CD4-positive, CD25-positive, alpha-beta regulatory T cell (primary cell): ENCODE measurements around the gene PTPRN2. TPM values are rescaled to one million over a fixed set of nuclear protein-coding genes. Genes with fewer than 3 reads are reported as not detected.
"Not testable (repeated sequence)": the region's sequence is repeated elsewhere in the genome, so short reads cannot be mapped to it uniquely, and the experiment has no call there.

Source experiments
- ATAC-seq, 2 donors: fragments of 150-1000 bp; cut with Tn5 transposase; one replicate each; pipeline ENCODE4 v1.10.0; 2021; ENCODE audit warnings: low read depth in 2 of 2, moderate number of reproducible peaks in 2 of 2, moderate library complexity in 1 of 2
- DNase-seq, 3 donors: peaks; one replicate each; pipeline versions ENCODE4 v3.0.0 to v3.0.0-alpha.2; 2012 to 2022; ENCODE audit warnings: mixed read lengths in 1 of 3
- H3K27ac ChIP-seq: one replicate; pipeline ENCODE4 v1.7.0; 2013; ENCODE audit warnings: mild to moderate bottlenecking, low read length; ENCODE audit not compliant: insufficient read depth, poor library complexity, severe bottlenecking
- H3K27me3 ChIP-seq: one replicate; pipeline ENCODE4 v1.7.0; 2013; ENCODE audit warnings: low read length; ENCODE audit not compliant: control insufficient read depth, insufficient read depth
- H3K36me3 ChIP-seq: one replicate; pipeline ENCODE4 v1.7.0; 2013; ENCODE audit warnings: mild to moderate bottlenecking, low read length, moderate library complexity; ENCODE audit not compliant: control insufficient read depth, insufficient read depth
- H3K4me1 ChIP-seq: 2 replicates; pipeline ENCODE4 v1.7.0; 2013; ENCODE audit warnings: mild to moderate bottlenecking, low read length; ENCODE audit not compliant: insufficient read depth, control insufficient read depth, poor library complexity, severe bottlenecking
- H3K4me3 ChIP-seq: one replicate; pipeline ENCODE4 v1.7.0; 2013; ENCODE audit warnings: low read depth, mild to moderate bottlenecking, low read length, moderate library complexity
- H3K9me3 ChIP-seq, 2 experiments: 1 replicate in 1 of 2; 2 replicates in 1 of 2; pipeline ENCODE4 v1.7.0; 2013; ENCODE audit warnings: low read length in 2 of 2, mild to moderate bottlenecking in 1 of 2, moderate library complexity in 1 of 2; ENCODE audit not compliant: control insufficient read depth in 2 of 2
- H3K27ac Mint-ChIP-seq, 3 donors: one replicate each; pipeline ENCODE4 v1.8.0; 2020 to 2022; ENCODE audit warnings: mild to moderate bottlenecking in 3 of 3, mixed read lengths in 3 of 3, moderate library complexity in 2 of 3
- H3K27me3 Mint-ChIP-seq: one replicate; pipeline ENCODE4 v1.8.0; 2022; ENCODE audit warnings: mild to moderate bottlenecking, mixed read lengths
- H3K36me3 Mint-ChIP-seq: one replicate; pipeline ENCODE4 v1.8.0; 2020; ENCODE audit warnings: mixed read lengths
- H3K4me1 Mint-ChIP-seq, 4 donors: one replicate each; pipeline ENCODE4 v1.8.0; 2020 to 2022; ENCODE audit warnings: mixed read lengths in 4 of 4, mild to moderate bottlenecking in 1 of 4
- H3K4me3 Mint-ChIP-seq, 4 donors: one replicate each; pipeline ENCODE4 v1.8.0; 2020 to 2022; ENCODE audit warnings: mild to moderate bottlenecking in 4 of 4, mixed read lengths in 4 of 4, moderate library complexity in 3 of 4
- H3K9me3 Mint-ChIP-seq, 7 donors: one replicate each; pipeline ENCODE4 v1.8.0; 2020 to 2022; ENCODE audit warnings: mixed read lengths in 7 of 7, mild to moderate bottlenecking in 3 of 7, moderate library complexity in 2 of 7
- polyA plus RNA-seq, 4 donors: library from polyadenylated mRNA; unstranded; fragments of 300-500 nt; fragmentation: Illumina TruSeq; gene quantifications; one replicate each; pipeline ENCODE4 v1.2.3, GENCODE V29; 2021
- total RNA-seq: library from RNA; stranded (reverse); gene quantifications from one replicate; pipeline ENCODE4 v1.2.3, GENCODE V29; 2022

PTPRN2 gene
- total and polyA plus RNA-seq, 5 donors from 2014 or later: 1.6 to 4.7 (median 2.7) TPM

- Histone ChIP-seq H3K4me1 (no peaks in the 10 kb centered on the region), H3K9me3 (peaks cover 0 to 1% of the 10 kb centered on the region in 2 experiments), H3K27ac (no peak overlapping the region), H3K4me3 (no peak overlapping the region), H3K27me3 (no peaks in the 10 kb centered on the region), H3K36me3 (no peaks in the 10 kb centered on the region)
- Mint-ChIP-seq H3K27ac (no peak overlapping the region), H3K4me1 (no peaks in the 10 kb centered on the region), H3K36me3 (no peaks in the 10 kb centered on the region), H3K27me3 (no peaks in the 10 kb centered on the region), H3K9me3 (peaks cover 0 to 8% (median 3%) of the 10 kb centered on the region in 7 donors), H3K4me3 (no peak overlapping the region)
- ATAC-seq (no peak), DNase-seq (no peak)
Measured at GRCh38 chr7:158420591-158421340, 166.9 kb downstream of the PTPRN2 start.

GRCh38 chr7:158419238-158419785 lies 168.3 kb downstream of the PTPRN2 start:
- no peak for DNase-seq
- Histone ChIP-seq H3K27ac (no peak overlapping the region), H3K4me3 (no peak overlapping the region), H3K27me3 (no peaks in the 10 kb centered on the region), H3K36me3 (no peaks in the 10 kb centered on the region), H3K9me3 (peaks cover 0 to 1% of the 10 kb centered on the region in 2 experiments), H3K4me1 (no peaks in the 10 kb centered on the region)
- H3K36me3 Mint-ChIP-seq: no peaks in the 10 kb centered on the region
- H3K4me1 Mint-ChIP-seq: no peaks in the 10 kb centered on the region
- H3K4me3 Mint-ChIP-seq: no peak overlapping the region
- peaks cover 0 to 11% (median 3%) of the 10 kb centered on the region in 7 donors for H3K9me3 Mint-ChIP-seq
- no peak overlapping the region for H3K27ac Mint-ChIP-seq
- no peaks in the 10 kb centered on the region for H3K27me3 Mint-ChIP-seq
- ATAC-seq: no peak

GRCh38 chr7:158418395-158418794 lies 169.2 kb downstream of the PTPRN2 start:
- H3K9me3 Mint-ChIP-seq: peaks cover 0 to 12% (median 3%) of the 10 kb centered on the region in 7 donors
- H3K9me3 ChIP-seq, ATAC-seq, DNase-seq, H3K36me3 ChIP-seq, H3K27ac ChIP-seq, H3K4me3 ChIP-seq, H3K4me1 Mint-ChIP-seq, H3K36me3 Mint-ChIP-seq, H3K4me1 ChIP-seq, H3K4me3 Mint-ChIP-seq, H3K27me3 Mint-ChIP-seq, H3K27me3 ChIP-seq: not testable (repeated sequence)
- peak overlapping the region in 1 of 3 donors; percentile 59 for H3K27ac Mint-ChIP-seq

- H3K27me3 ChIP-seq: no peaks in the 10 kb centered on the region
- no peak for DNase-seq
- no peaks in the 10 kb centered on the region for H3K36me3 ChIP-seq
- no peaks in the 10 kb centered on the region for H3K4me1 Mint-ChIP-seq
- H3K9me3 ChIP-seq: peaks cover 0 to 1% of the 10 kb centered on the region in 2 experiments
- no peak overlapping the region for H3K27ac ChIP-seq
- H3K4me3 ChIP-seq: no peak overlapping the region
- H3K27ac Mint-ChIP-seq: no peak overlapping the region
- H3K36me3 Mint-ChIP-seq: no peaks in the 10 kb centered on the region
- no peak for ATAC-seq
- H3K4me3 Mint-ChIP-seq: no peak overlapping the region
- no peaks in the 10 kb centered on the region for H3K4me1 ChIP-seq
- no peaks in the 10 kb centered on the region for H3K27me3 Mint-ChIP-seq
- H3K9me3 Mint-ChIP-seq: peaks cover 0 to 12% (median 3%) of the 10 kb centered on the region in 7 donors
Measured at GRCh38 chr7:158416283-158416933, 171.2 kb downstream of the PTPRN2 start.

- Mint-ChIP-seq H3K4me3 (no peak overlapping the region), H3K27me3 (no peaks in the 10 kb centered on the region), H3K27ac (no peak overlapping the region), H3K9me3 (peaks cover 0 to 12% (median 3%) of the 10 kb centered on the region in 7 donors), H3K36me3 (no peaks in the 10 kb centered on the region), H3K4me1 (no peaks in the 10 kb centered on the region)
- ATAC-seq (no peak), DNase-seq (no peak)
- H3K9me3 ChIP-seq: peaks cover 0 to 1% of the 10 kb centered on the region in 2 experiments
- no peak overlapping the region for H3K4me3 ChIP-seq
- no peaks in the 10 kb centered on the region for H3K27me3 ChIP-seq
- H3K36me3 ChIP-seq: no peaks in the 10 kb centered on the region
- no peaks in the 10 kb centered on the region for H3K4me1 ChIP-seq
- H3K27ac ChIP-seq: no peak overlapping the region
Measured at GRCh38 chr7:158415316-158415715, 172.3 kb downstream of the PTPRN2 start.

GRCh38 chr7:158414486-158414961 lies 173.1 kb downstream of the PTPRN2 start:
- H3K9me3 Mint-ChIP-seq: peaks cover 0 to 12% (median 3%) of the 10 kb centered on the region in 7 donors
- Histone ChIP-seq H3K27ac (no peak overlapping the region), H3K36me3 (no peaks in the 10 kb centered on the region), H3K4me1 (no peaks in the 10 kb centered on the region), H3K9me3 (peaks cover 0 to 1% of the 10 kb centered on the region in 2 experiments), H3K27me3 (no peaks in the 10 kb centered on the region), H3K4me3 (no peak overlapping the region)
- no peak overlapping the region for H3K27ac Mint-ChIP-seq
- no peaks in the 10 kb centered on the region for H3K36me3 Mint-ChIP-seq
- H3K27me3 Mint-ChIP-seq: no peaks in the 10 kb centered on the region
- DNase-seq: no peak
- ATAC-seq: no peak
- H3K4me1 Mint-ChIP-seq: no peaks in the 10 kb centered on the region
- no peak overlapping the region for H3K4me3 Mint-ChIP-seq

GRCh38 chr7:158414002-158414401 lies 173.6 kb downstream of the PTPRN2 start:
- Mint-ChIP-seq H3K27me3 (no peaks in the 10 kb centered on the region), H3K4me3 (no peak overlapping the region), H3K27ac (peak overlapping the region in 1 of 3 donors; percentile 67), H3K9me3 (peaks cover 0 to 12% (median 3%) of the 10 kb centered on the region in 7 donors), H3K4me1 (no peaks in the 10 kb centered on the region), H3K36me3 (no peaks in the 10 kb centered on the region)
- Histone ChIP-seq H3K36me3 (no peaks in the 10 kb centered on the region), H3K27me3 (no peaks in the 10 kb centered on the region), H3K4me3 (no peak overlapping the region), H3K4me1 (no peaks in the 10 kb centered on the region), H3K9me3 (peaks cover 0 to 1% of the 10 kb centered on the region in 2 experiments), H3K27ac (no peak overlapping the region)
- DNase-seq (no peak), ATAC-seq (no peak)
